Measurements from ENCODE around the gene GNPTG. TPM values are rescaled to one million over a fixed set of nuclear protein-coding genes. Genes with fewer than 3 reads are reported as not detected.

The GNPTG gene
- total and polyA plus RNA-seq, 9 of the 15 experiments (the other 6 are each of a cell fraction or from before 2014, with no cell fraction given): 0.69 to 33.3 (median 13.6) TPM

DNA sequence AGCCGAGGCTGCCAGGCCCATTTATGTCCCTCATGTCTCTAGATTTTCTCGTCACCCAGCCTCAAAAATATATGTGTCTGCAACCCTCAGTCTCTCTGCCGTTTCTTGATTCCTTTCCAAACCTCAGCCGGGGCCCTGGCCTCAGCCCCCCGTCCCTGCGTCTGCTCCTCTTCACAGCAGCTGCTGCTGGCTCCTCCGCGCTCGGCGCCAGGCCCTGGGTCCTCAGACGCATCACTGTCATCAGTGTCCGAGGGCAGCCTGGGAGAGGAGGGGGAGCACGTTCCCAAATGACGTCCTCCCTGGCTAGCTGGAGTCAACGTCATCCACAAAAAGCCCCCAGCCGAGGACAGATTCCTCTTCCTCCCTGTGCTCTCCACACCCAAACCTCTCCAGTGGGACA, 2.4 kb upstream of the GNPTG start (continued):
- TF ChIP-seq, protein P1, sequence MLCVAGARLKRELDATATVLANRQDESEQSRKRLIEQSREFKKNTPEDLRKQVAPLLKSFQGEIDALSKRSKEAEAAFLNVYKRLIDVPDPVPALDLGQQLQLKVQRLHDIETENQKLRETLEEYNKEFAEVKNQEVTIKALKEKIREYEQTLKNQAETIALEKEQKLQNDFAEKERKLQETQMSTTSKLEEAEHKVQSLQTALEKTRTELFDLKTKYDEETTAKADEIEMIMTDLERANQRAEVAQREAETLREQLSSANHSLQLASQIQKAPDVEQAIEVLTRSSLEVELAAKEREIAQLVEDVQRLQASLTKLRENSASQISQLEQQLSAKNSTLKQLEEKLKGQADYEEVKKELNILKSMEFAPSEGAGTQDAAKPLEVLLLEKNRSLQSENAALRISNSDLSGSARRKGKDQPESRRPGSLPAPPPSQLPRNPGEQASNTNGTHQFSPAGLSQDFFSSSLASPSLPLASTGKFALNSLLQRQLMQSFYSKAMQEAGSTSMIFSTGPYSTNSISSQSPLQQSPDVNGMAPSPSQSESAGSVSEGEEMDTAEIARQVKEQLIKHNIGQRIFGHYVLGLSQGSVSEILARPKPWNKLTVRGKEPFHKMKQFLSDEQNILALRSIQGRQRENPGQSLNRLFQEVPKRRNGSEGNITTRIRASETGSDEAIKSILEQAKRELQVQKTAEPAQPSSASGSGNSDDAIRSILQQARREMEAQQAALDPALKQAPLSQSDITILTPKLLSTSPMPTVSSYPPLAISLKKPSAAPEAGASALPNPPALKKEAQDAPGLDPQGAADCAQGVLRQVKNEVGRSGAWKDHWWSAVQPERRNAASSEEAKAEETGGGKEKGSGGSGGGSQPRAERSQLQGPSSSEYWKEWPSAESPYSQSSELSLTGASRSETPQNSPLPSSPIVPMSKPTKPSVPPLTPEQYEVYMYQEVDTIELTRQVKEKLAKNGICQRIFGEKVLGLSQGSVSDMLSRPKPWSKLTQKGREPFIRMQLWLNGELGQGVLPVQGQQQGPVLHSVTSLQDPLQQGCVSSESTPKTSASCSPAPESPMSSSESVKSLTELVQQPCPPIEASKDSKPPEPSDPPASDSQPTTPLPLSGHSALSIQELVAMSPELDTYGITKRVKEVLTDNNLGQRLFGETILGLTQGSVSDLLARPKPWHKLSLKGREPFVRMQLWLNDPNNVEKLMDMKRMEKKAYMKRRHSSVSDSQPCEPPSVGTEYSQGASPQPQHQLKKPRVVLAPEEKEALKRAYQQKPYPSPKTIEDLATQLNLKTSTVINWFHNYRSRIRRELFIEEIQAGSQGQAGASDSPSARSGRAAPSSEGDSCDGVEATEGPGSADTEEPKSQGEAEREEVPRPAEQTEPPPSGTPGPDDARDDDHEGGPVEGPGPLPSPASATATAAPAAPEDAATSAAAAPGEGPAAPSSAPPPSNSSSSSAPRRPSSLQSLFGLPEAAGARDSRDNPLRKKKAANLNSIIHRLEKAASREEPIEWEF (CRISPR knock-in tag; IDR thresholded peaks at IDR 0.05): no peak

DNA sequence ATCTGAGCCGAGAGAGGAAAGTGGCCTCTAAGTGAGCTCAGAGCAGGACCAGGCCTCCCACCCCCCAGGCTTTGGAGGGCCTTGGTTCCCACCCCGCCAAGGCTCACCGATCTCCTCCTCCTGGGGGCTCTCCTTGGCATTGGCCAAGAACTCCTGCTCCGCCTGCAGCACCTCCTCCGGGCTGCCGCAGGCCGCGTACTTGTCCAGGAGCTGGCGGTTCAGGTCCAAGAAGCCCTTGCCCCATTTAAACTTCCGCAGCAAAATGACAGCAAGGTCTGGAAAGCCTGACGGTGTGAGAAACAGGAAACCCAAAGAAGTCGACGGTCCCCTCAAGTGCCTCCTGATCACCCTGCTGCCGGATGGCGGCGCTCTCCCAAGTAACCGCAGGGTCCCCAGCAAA, 1.8 kb upstream of the GNPTG start:
- peaks cover 4 to 85% of the 10 kb centered on the region in 2 experiments; a peak in 3 of 5 replicates for H3K4me1 ChIP-seq (replicated peaks in 1 of 2; ENCODE audit: control insufficient read depth in 2 of 2, insufficient read depth in 2 of 2, low read length in 2 of 2)
- FAIRE-seq (no peak), DNase-seq (ENCODE audit: extremely low read depth in 1 of 4, low spot score in 3 of 4) (no peak), ATAC-seq (no peak)
- peaks cover 2% of the 10 kb centered on the region for H4K20me1 ChIP-seq (replicated peaks; ENCODE audit: control insufficient read depth, insufficient read depth, low read length)
- H2AFZ ChIP-seq (ENCODE audit: low read depth, low read length): no peak overlapping the region
- H3K9ac ChIP-seq (ENCODE audit: insufficient read depth in 1 of 2, low read depth in 2 of 2, low read length in 2 of 2): peak overlapping the region in 1 of 2 experiments; percentile 71; a peak in 2 of 4 replicates
- H3K4me2 ChIP-seq (ENCODE audit: insufficient read depth, low read length): no peak overlapping the region
- TF ChIP-seq MYNN (IDR thresholded peaks at IDR 0.05) (no peak), MYNN (CRISPR knock-in tag; IDR thresholded peaks at IDR 0.05) (no peak), ETV5 (CRISPR knock-in tag; IDR thresholded peaks at IDR 0.05; ENCODE audit: low read depth) (no peak), EHMT2 (IDR thresholded peaks at IDR 0.05) (no peak), HDAC3 (IDR thresholded peaks at IDR 0.05; ENCODE audit: borderline replicate concordance, partially characterized antibody) (no peak), TCF3 (CRISPR knock-in tag; IDR thresholded peaks at IDR 0.05) (no peak), FUS (optimal IDR thresholded peaks at IDR 0.05; ENCODE audit: low read depth, low read length) (no peak)
- TF ChIP-seq, protein P2, sequence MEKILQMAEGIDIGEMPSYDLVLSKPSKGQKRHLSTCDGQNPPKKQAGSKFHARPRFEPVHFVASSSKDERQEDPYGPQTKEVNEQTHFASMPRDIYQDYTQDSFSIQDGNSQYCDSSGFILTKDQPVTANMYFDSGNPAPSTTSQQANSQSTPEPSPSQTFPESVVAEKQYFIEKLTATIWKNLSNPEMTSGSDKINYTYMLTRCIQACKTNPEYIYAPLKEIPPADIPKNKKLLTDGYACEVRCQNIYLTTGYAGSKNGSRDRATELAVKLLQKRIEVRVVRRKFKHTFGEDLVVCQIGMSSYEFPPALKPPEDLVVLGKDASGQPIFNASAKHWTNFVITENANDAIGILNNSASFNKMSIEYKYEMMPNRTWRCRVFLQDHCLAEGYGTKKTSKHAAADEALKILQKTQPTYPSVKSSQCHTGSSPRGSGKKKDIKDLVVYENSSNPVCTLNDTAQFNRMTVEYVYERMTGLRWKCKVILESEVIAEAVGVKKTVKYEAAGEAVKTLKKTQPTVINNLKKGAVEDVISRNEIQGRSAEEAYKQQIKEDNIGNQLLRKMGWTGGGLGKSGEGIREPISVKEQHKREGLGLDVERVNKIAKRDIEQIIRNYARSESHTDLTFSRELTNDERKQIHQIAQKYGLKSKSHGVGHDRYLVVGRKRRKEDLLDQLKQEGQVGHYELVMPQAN (IDR thresholded peaks at IDR 0.05; ENCODE audit: borderline replicate concordance): no peak
- ChIA-PET CTCF (ENCODE audit: low intra/inter-chr PET ratio) (no interaction called here), POLR2A (interaction anchor here (1.6 kb wide), 1 partner anchor 29 kb away, joined by 5 read pairs; no protein-coding TSS in a partner anchor)
- peaks cover 39% of the 10 kb centered on the region for H3K79me2 ChIP-seq (ENCODE audit: control insufficient read depth, insufficient read depth, low read length)
- no peak overlapping the region; the same call in 1 of the 2 replicates for H3K4me3 ChIP-seq
- H3K9me3 ChIP-seq (replicated peaks; ENCODE audit: control insufficient read depth, insufficient read depth, low read depth, low read length): no peaks in the 10 kb centered on the region
- in situ Hi-C loops (cut with MboI) (no loop called here), intact Hi-C loops (cut with micrococcal nuclease) (loop anchor here (10.0 kb wide), 1 partner anchor 55 kb away; no protein-coding TSS in a partner anchor)
- H3K9me1 ChIP-seq (ENCODE audit: control insufficient read depth, insufficient read depth, low read length): no peaks in the 10 kb centered on the region
- no peak overlapping the region for H3K27ac ChIP-seq (ENCODE audit: extremely low read depth, low read depth, low read length)
- no peaks in the 10 kb centered on the region for H3K27me3 ChIP-seq (ENCODE audit: control insufficient read depth in 2 of 2, insufficient read depth in 2 of 2, low read length in 2 of 2)
- no TSS peak for BruUV-seq (replicated peaks)
- WGBS (ENCODE audit: insufficient coverage, low coverage, missing lambda C conversion rate): 93% methylated on average over 11 of the region's 17 CpGs
- peaks cover 22% of the 10 kb centered on the region; the same call in 1 of the 3 replicates for H3K36me3 ChIP-seq (ENCODE audit: control insufficient read depth, insufficient read depth, low read length)
